HG03520 (cell line): ENCODE measurements around the gene MOBP.

Experiments used
- ATAC-seq: cut with Tn5 transposase; IDR thresholded peaks from one replicate; pipeline ENCODE4 v1.9.1; 2021; ENCODE audit warnings: mild to moderate bottlenecking, moderate library complexity; ENCODE audit not compliant: unreplicated experiment

The MOBP gene

DNA sequence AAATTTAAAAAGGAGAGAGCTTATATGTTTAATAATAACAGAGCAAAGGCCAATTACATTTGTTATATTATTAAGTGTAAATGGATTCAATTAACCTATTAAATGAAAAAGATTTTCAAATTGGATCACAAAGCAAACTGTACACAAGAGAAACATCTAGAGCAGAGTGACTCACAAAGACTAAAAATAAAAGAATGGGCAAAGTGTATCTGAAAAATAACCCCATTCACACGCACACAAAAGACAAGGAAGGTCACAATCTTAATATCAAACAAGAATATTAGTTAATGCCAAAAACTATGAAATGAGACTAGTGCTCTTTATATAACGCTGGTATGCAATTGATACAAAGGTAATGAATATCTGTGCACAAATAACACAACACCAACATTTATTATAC lies 65.7 kb downstream of the MOBP start:
- no peak for ATAC-seq

GRCh38 chr3:39540162-39540921 lies 72.9 kb downstream of the MOBP start:
- no peak for ATAC-seq

- ATAC-seq = no peak
Observed at GRCh38 chr3:39541442-39541841, 74.0 kb downstream of the MOBP start.

- ATAC-seq = no peak
Observed at GRCh38 chr3:39541917-39542329, 74.4 kb downstream of the MOBP start.

GRCh38 chr3:39542588-39542988 lies 75.1 kb downstream of the MOBP start:
- ATAC-seq = no peak

DNA sequence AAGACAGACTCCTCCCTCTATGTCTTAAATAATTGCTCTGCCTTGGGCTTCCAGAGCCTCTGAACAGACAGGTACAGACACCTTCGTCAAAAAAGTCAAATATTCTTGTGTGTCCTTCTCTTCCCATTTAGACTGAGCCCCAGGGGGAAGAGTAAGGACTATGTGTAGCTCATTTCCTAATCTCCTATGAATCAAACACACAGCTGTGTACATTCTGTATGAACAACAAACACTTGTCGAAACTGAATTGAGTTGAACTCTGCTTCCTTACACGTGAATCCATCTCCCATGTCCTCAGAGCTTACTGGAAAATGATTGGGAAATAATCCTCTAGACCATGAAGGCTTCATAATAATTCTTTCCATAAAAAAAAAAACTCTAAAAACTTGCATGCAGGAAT lies 80.8 kb downstream of the MOBP start:
- no peak for ATAC-seq

DNA sequence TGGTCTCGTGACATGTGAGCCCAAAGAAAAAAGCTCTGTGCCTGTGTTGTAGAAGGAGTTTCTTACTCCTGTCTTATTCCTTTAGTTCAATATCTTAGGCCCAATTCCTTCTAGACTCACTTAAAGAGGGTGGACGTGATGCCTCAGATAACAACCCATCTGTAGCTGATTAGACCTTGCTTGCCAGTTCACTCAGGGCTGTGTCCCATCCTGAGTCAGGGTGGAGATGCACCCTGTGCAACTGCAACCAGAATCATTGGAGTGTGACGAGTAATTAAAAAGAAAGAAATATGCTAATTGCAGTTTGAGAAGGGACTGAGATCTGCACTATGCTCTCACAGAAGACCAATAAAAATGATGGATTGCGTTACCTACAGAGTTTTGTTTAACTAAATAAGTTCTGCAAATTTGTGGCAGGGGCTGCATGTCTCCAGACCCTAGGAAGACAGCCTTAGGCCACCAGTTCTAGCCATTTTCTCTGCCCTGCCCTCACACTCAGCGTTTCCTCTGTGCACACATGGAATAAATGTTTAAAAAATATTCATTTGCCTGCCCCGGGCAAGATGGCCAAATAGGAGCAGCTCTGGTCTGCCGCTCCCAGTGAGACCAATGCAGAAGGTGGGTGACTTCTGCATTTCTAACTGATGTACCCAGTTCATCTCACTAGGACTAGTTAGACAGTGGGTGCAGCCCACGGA lies 83.0 kb downstream of the MOBP start:
- no peak for ATAC-seq
